Testis (tissue), 2 donors: ENCODE data around the gene DOCK11.

Experiments
- CTCF ChIP-seq, 3 experiments: fragments of 450-650 bp in 2 of 3; fragments of 200-600 bp in 1 of 3; sonication (generic) in 1 of 3; IDR thresholded peaks; one replicate each; pipeline ENCODE4 v1.5.1; 2016 to 2019; ENCODE audit warnings: antibody characterized with exemption in 3 of 3, mild to moderate bottlenecking in 2 of 3, moderate library complexity in 1 of 3
- POLR2A ChIP-seq: fragments of 450-650 bp; IDR thresholded peaks from one replicate; pipeline ENCODE4 v1.6.1; 2017; ENCODE audit warnings: antibody characterized with exemption, mild to moderate bottlenecking, moderate library complexity

- TF ChIP-seq CTCF (IDR thresholded peaks at IDR 0.05) (no peak), POLR2A (no peak)
These were observed 74.6 kb downstream of the DOCK11 start for GRCh38 chrX:118570209-118570608.
